ENCODE data around the gene KMT2B. TPM values are rescaled to one million over a fixed set of nuclear protein-coding genes. Genes with fewer than 3 reads are reported as not detected.

The KMT2B gene
- total and polyA plus RNA-seq, 2 of the 8 experiments (the other 6 are each of a cell fraction or from before 2014, with no cell fraction given) = 26.7 to 38.6 TPM

GRCh38 chr19:35720648-35721047 lies 2.8 kb downstream of the KMT2B start (continued):
- TF ChIP-seq EZH2 (IDR thresholded peaks at IDR 0.05; ENCODE audit: low read depth, low read length, severe bottlenecking) = no peak
- TF ChIP-seq RFX5 (IDR thresholded peaks at IDR 0.05; ENCODE audit: borderline replicate concordance, low read depth, low read length) = no peak
- TF ChIP-seq CTCF (IDR thresholded peaks at IDR 0.05; ENCODE audit: control extremely low read depth in 1 of 3, insufficient read depth in 1 of 3, low read depth in 1 of 3, low read length in 3 of 3) = no peak
- no peak for TF ChIP-seq ZNF274 (IDR thresholded peaks at IDR 0.05; ENCODE audit: borderline replicate concordance, extremely low read depth, low read length)
- TF ChIP-seq CREB1 (IDR thresholded peaks at IDR 0.05) = no peak

All from H1 (cell line).